NT2/D1 (cell line): ENCODE measurements around the gene REPS1.

ENCODE experiments used
- YY1 ChIP-seq: IDR thresholded peaks from 2 replicates; pipeline ENCODE4 v1.6.1; 2011; ENCODE audit not compliant: insufficient read length, insufficient read depth
- ZNF274 ChIP-seq: IDR thresholded peaks from 2 replicates; pipeline ENCODE4 v1.6.1; 2011; ENCODE audit warnings: mild to moderate bottlenecking, low read depth, low read length

DNA sequence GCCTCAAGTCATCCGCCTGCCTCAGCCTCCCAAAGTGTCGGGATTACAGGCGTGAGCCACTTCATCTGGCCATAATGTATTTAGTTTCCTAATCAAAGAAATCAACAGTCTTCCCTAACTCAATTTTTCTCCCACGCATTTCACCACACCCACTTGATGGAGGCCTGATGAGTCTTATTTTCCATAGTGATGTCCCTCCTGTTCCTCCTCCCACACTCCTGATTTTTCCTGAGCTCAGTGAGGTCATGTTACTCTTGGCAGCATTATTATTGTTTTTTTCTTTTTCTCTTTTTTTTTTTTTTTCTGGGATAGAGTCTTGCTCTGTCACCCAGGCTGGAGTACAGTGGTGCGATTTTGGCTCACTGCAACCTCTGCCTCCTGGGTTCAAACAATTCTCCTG is 49.4 kb upstream of the REPS1 start:
- TF ChIP-seq ZNF274: no peak
- no peak for TF ChIP-seq YY1
